H9 (cell line): ENCODE results near the gene DUOXA1. TPM values are rescaled to one million over a fixed set of nuclear protein-coding genes. Genes with fewer than 3 reads are reported as not detected.
"Not testable (repeated sequence)": the region's sequence is repeated elsewhere in the genome, so short reads cannot be mapped to it uniquely, and the experiment has no call there.

Experiments
- DNase-seq: peaks from one replicate; pipeline ENCODE4 v3.0.0-alpha.2; 2017
- H2AFZ ChIP-seq: one replicate; pipeline ENCODE4 v1.6.1; 2013; ENCODE audit warnings: mild to moderate bottlenecking, low read length, control low read depth, moderate library complexity
- H2AK5ac ChIP-seq: 2 replicates; pipeline ENCODE4 v1.6.1; 2013; ENCODE audit warnings: low read length, control low read depth, mixed read lengths; ENCODE audit not compliant: insufficient read length
- H2BK120ac ChIP-seq: one replicate; pipeline ENCODE4 v1.6.1; 2013; ENCODE audit warnings: low read depth, mild to moderate bottlenecking, low read length, control low read depth, inconsistent platforms; ENCODE audit not compliant: poor library complexity, severe bottlenecking
- H2BK12ac ChIP-seq: 2 replicates; pipeline ENCODE4 v1.6.1; 2013; ENCODE audit warnings: low read length, control low read depth, mixed read lengths, low read depth; ENCODE audit not compliant: insufficient read length
- H2BK15ac ChIP-seq: 2 replicates; pipeline ENCODE4 v1.6.1; 2013; ENCODE audit warnings: low read depth, low read length, control low read depth
- H2BK20ac ChIP-seq: one replicate; pipeline ENCODE4 v1.6.1; 2013; ENCODE audit warnings: low read depth, mild to moderate bottlenecking, low read length, control low read depth, inconsistent platforms; ENCODE audit not compliant: poor library complexity, severe bottlenecking
- H2BK5ac ChIP-seq: 2 replicates; pipeline ENCODE4 v1.6.1; 2013; ENCODE audit warnings: low read length, control low read depth, mixed read lengths; ENCODE audit not compliant: insufficient read length
- H3K14ac ChIP-seq: 2 replicates; pipeline ENCODE4 v1.6.1; 2013; ENCODE audit warnings: low read length, control low read depth; ENCODE audit not compliant: insufficient read depth
- H3K18ac ChIP-seq: 2 replicates; pipeline ENCODE4 v1.6.1; 2013; ENCODE audit warnings: low read depth, mild to moderate bottlenecking, mixed read lengths, low read length, control low read depth; ENCODE audit not compliant: insufficient read length
- H3K23ac ChIP-seq: 2 replicates; pipeline ENCODE4 v1.6.1; 2013; ENCODE audit warnings: low read length, control low read depth, mixed read lengths, low read depth; ENCODE audit not compliant: insufficient read length
- H3K23me2 ChIP-seq: 2 replicates; pipeline ENCODE4 v1.6.1; 2013; ENCODE audit warnings: low read depth, mild to moderate bottlenecking, mixed read lengths, low read length, control low read depth; ENCODE audit not compliant: insufficient read length, poor library complexity, severe bottlenecking
- H3K27ac ChIP-seq: 2 replicates; pipeline ENCODE4 v1.5.1; 2013; ENCODE audit warnings: low read length, control low read depth, mixed read lengths, low read depth; ENCODE audit not compliant: insufficient read length
- H3K27me3 ChIP-seq: 2 replicates; pipeline ENCODE4 v1.6.1; 2013; ENCODE audit warnings: low read length, control low read depth, inconsistent platforms; ENCODE audit not compliant: insufficient read depth
- H3K4ac ChIP-seq: 2 replicates; pipeline ENCODE4 v1.6.1; 2013; ENCODE audit warnings: low read depth, mild to moderate bottlenecking, control low read depth, inconsistent platforms, low read length, moderate library complexity
- H3K4me1 ChIP-seq: 2 replicates; pipeline ENCODE4 v1.6.1; 2013; ENCODE audit warnings: low read length, control low read depth, inconsistent platforms; ENCODE audit not compliant: insufficient read depth
- H3K4me2 ChIP-seq: 2 replicates; pipeline ENCODE4 v1.6.1; 2013; ENCODE audit warnings: low read length, control low read depth, mixed read lengths; ENCODE audit not compliant: insufficient read length, insufficient read depth
- H3K56ac ChIP-seq: 2 replicates; pipeline ENCODE4 v1.6.1; 2013; ENCODE audit warnings: low read depth, mild to moderate bottlenecking, mixed read lengths, low read length, control low read depth; ENCODE audit not compliant: insufficient read length
- H3K79me1 ChIP-seq: 2 replicates; pipeline ENCODE4 v1.6.1; 2013; ENCODE audit warnings: low read depth, mild to moderate bottlenecking, moderate library complexity, low read length, control low read depth, inconsistent platforms; ENCODE audit not compliant: insufficient read depth, poor library complexity, severe bottlenecking
- H3K79me2 ChIP-seq: 2 replicates; pipeline ENCODE4 v1.6.1; 2013; ENCODE audit warnings: low read length, control low read depth, inconsistent platforms; ENCODE audit not compliant: insufficient read depth
- H3K9ac ChIP-seq: 2 replicates; pipeline ENCODE4 v1.6.1; 2013; ENCODE audit warnings: low read length, control low read depth, mixed read lengths; ENCODE audit not compliant: insufficient read length; ENCODE audit errors: extremely low read depth
- H3K9me3 ChIP-seq: one replicate; pipeline ENCODE4 v1.6.1; 2013; ENCODE audit warnings: low read depth, low read length, inconsistent platforms; ENCODE audit not compliant: control insufficient read depth
- H3T11ph ChIP-seq: one replicate; pipeline ENCODE4 v1.6.1; 2013; ENCODE audit warnings: mild to moderate bottlenecking, low read length, control low read depth, inconsistent platforms
- H4K20me1 ChIP-seq: one replicate; pipeline ENCODE4 v1.6.1; 2013; ENCODE audit not compliant: control insufficient read depth, insufficient read length, insufficient read depth
- H4K5ac ChIP-seq: 2 replicates; pipeline ENCODE4 v1.6.1; 2013; ENCODE audit warnings: low read depth, mild to moderate bottlenecking, mixed read lengths, low read length, control low read depth; ENCODE audit not compliant: insufficient read length
- H4K8ac ChIP-seq: replicated peaks from 2 replicates; pipeline ENCODE4 v1.6.1; 2013; ENCODE audit warnings: low read length, control low read depth, mixed read lengths, low read depth; ENCODE audit not compliant: insufficient read length
- H4K91ac ChIP-seq: 2 replicates; pipeline ENCODE4 v1.6.1; 2013; ENCODE audit warnings: low read depth, mild to moderate bottlenecking, moderate library complexity, mixed read lengths, low read length, control low read depth; ENCODE audit not compliant: insufficient read length
- H3K27ac Mint-ChIP-seq, 3 experiments: 2 replicates in 2 of 3; 3 replicates in 1 of 3; pipeline ENCODE4 v1.8.0; 2020 to 2021; ENCODE audit warnings: mixed read lengths in 3 of 3, mild to moderate bottlenecking in 1 of 3, moderate library complexity in 1 of 3
- H3K27me3 Mint-ChIP-seq: 2 replicates; pipeline ENCODE4 v1.8.0; 2021; ENCODE audit warnings: low read depth, mild to moderate bottlenecking, moderate library complexity, mixed read lengths
- H3K36me3 Mint-ChIP-seq, 3 experiments: 2 replicates in 2 of 3; 3 replicates in 1 of 3; pipeline ENCODE4 v1.8.0; 2020 to 2021; ENCODE audit warnings: low read depth in 3 of 3, mixed read lengths in 3 of 3; ENCODE audit not compliant: insufficient read depth in 1 of 3
- H3K4me1 Mint-ChIP-seq, 2 experiments: 2 replicates each; pipeline ENCODE4 v1.8.0; 2020; ENCODE audit warnings: mixed read lengths in 2 of 2
- H3K4me3 Mint-ChIP-seq, 2 experiments: 2 replicates in 1 of 2; 3 replicates in 1 of 2; pipeline ENCODE4 v1.8.0; 2020 to 2021; ENCODE audit warnings: mild to moderate bottlenecking in 2 of 2, mixed read lengths in 2 of 2, moderate library complexity in 1 of 2
- H3K9me3 Mint-ChIP-seq, 2 experiments: 2 replicates in 1 of 2; 3 replicates in 1 of 2; pipeline ENCODE4 v1.8.0; 2020; ENCODE audit warnings: mild to moderate bottlenecking in 2 of 2, mixed read lengths in 2 of 2, moderate library complexity in 1 of 2
- WGBS: extraction: QIAGEN DNeasy Blood & Tissue Kit; methylation state at CpG from one replicate; pipeline ENCODE4 v1.1.7; 2013; ENCODE audit warnings: missing lambda C conversion rate, low lambda C conversion rate, mixed read lengths; ENCODE audit not compliant: insufficient read length; ENCODE audit errors: extremely low coverage; 5-methylcytosine and 5-hydroxymethylcytosine counted together
- total RNA-seq: library from RNA; stranded (reverse); gene quantifications from 2 replicates; pipeline ENCODE4 v1.2.1, GENCODE V29; 2021

Gene DUOXA1
- total RNA-seq, 1 experiment from 2014 or later, result 1.2 TPM

DNA sequence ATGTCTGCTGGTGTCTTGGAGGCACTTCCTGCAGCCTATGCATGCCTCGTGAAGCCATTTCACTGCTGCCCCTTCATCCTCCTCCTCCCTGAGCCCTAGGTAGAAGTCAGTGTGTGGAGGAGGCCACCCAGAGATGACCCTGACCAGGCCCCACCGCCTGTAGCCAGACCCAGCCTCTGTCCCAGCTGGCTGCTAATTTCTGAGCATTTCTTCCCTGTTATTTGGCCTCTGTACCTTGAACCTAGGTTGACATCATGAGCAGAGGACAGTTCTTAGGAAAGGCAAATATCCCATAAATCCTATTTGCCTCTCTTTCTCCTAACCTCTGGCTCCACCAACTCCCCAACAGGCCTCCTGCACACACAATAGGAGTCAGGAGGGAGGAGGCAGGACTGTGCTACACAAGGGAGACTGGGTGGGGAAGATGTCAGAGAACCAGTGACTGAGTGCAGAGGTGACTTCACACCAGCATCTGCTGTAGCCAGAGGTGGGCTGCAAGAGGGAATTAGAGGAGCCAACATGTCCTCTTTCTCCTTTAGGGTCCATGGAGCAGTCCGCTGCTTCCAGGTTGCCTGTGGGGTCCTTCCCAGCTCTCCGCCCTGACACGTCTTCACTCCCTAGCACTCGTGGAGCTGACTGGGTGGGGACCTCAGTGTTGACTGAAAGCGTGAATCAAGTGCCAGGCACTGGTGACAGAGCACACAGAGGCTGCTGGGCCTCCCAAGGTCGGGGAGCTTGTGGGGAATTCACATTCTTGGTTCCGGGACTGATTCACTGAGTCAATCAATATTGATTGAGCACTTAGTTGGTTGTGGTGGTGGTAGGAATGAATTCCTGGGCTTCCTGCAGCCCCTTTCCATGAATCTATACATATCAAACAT lies 54.0 kb downstream of the DUOXA1 start:
- DNase-seq, H4K91ac ChIP-seq, H4K20me1 ChIP-seq, H3K27me3 Mint-ChIP-seq, H3K79me1 ChIP-seq, H2BK12ac ChIP-seq, H3K9me3 ChIP-seq, H3K27ac ChIP-seq, H3K23me2 ChIP-seq, H3K9ac ChIP-seq, H2BK120ac ChIP-seq, H2BK15ac ChIP-seq, H3K9me3 Mint-ChIP-seq, H3K18ac ChIP-seq, H3K79me2 ChIP-seq, H3K4me2 ChIP-seq, H3K4me1 ChIP-seq, H3K27ac Mint-ChIP-seq, H4K8ac ChIP-seq, H2AFZ ChIP-seq, H3K4ac ChIP-seq, H2BK20ac ChIP-seq, H3K4me3 Mint-ChIP-seq, H3K4me1 Mint-ChIP-seq, H3K56ac ChIP-seq, H2AK5ac ChIP-seq, H2BK5ac ChIP-seq, H3K27me3 ChIP-seq, H3K23ac ChIP-seq, H3K36me3 Mint-ChIP-seq, H3T11ph ChIP-seq, H3K14ac ChIP-seq, H4K5ac ChIP-seq: not testable (repeated sequence)
- no CpG with 5 or more reads among the region's 9 CpGs for WGBS

DNA sequence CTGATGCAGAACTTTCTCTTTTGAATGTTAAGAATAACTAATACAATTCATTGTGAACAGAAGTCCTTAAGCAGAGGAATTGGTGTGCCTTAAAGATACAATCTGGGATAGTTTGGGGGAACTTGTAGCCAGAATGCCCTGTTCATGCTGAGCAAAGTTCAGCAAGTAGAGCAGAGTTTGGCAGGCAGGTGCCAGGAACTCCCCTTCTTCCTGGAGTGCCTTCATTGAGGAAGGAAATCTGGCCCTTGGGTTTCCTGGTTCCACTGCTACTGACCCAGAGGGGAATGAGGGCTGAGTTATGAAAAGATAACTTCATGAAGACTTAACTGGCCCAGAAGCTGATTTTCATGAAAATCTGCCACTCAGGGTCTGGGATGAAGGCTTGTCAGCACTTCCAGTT lies 56.1 kb downstream of the DUOXA1 start:
- not testable (repeated sequence) for H2BK20ac ChIP-seq, H3K9me3 Mint-ChIP-seq, H3K27me3 ChIP-seq, H3K4me2 ChIP-seq, H2BK12ac ChIP-seq, H4K20me1 ChIP-seq, H3K4me3 Mint-ChIP-seq, H3K79me1 ChIP-seq, H4K91ac ChIP-seq, H3K9ac ChIP-seq, H3K4ac ChIP-seq, H3K23me2 ChIP-seq, H3K18ac ChIP-seq, H3K79me2 ChIP-seq, H3T11ph ChIP-seq, H3K14ac ChIP-seq, DNase-seq, H3K23ac ChIP-seq, H2BK5ac ChIP-seq, H3K4me1 Mint-ChIP-seq, H4K5ac ChIP-seq, H2AFZ ChIP-seq, H3K27ac Mint-ChIP-seq, H3K27me3 Mint-ChIP-seq, H3K27ac ChIP-seq, H2AK5ac ChIP-seq, H2BK120ac ChIP-seq, H2BK15ac ChIP-seq, H3K56ac ChIP-seq, H4K8ac ChIP-seq, H3K9me3 ChIP-seq, H3K4me1 ChIP-seq
- H3K36me3 Mint-ChIP-seq, result peaks cover 8 to 17% (median 12%) of the 10 kb centered on the region in 3 experiments; a peak in 6 of 7 replicates
